Measurements from ENCODE around the gene OR52R1.

- TF ChIP-seq EZH2 (IDR thresholded peaks at IDR 0.05; ENCODE audit: low read depth) (no peak), CTCF (conservative IDR thresholded peaks at IDR 0.05) (no peak)
Measured at GRCh38 chr11:4826425-4826824, 22.2 kb upstream of the OR52R1 start.
